NCI-H2107 treated with DMSO at 0.1 percent for 48 hours (cell line): ENCODE measurements around the gene P4HB.
"Not testable (repeated sequence)": the region's sequence is repeated elsewhere in the genome, so short reads cannot be mapped to it uniquely, and the experiment has no call there.

Experiments
- DNase-seq: peaks from one replicate; lab custom pipeline; 2025; ENCODE audit not compliant: unreplicated experiment; lab: John Stamatoyannopoulos, UW

Gene P4HB

GRCh38 chr17:81846743-81847689 lies 13.3 kb downstream of the P4HB start:
- DNase-seq, result no peak

- no peak for DNase-seq
These were observed 14.2 kb downstream of the P4HB start for GRCh38 chr17:81845881-81846742.

GRCh38 chr17:81845361-81845760 lies 15.0 kb downstream of the P4HB start:
- no peak for DNase-seq

GRCh38 chr17:81844887-81845286 lies 15.4 kb downstream of the P4HB start:
- DNase-seq, result no peak

GRCh38 chr17:81844327-81844851 lies 15.9 kb downstream of the P4HB start:
- no peak for DNase-seq

GRCh38 chr17:81843713-81844326 lies 16.5 kb downstream of the P4HB start:
- no peak for DNase-seq

- DNase-seq, result no peak
These were observed 17.4 kb downstream of the P4HB start for GRCh38 chr17:81842725-81843504.

GRCh38 chr17:81842378-81842724 lies 18.0 kb downstream of the P4HB start:
- no peak for DNase-seq

GRCh38 chr17:81841866-81842265 lies 18.5 kb downstream of the P4HB start:
- DNase-seq, result no peak

GRCh38 chr17:81840826-81841778 lies 19.2 kb downstream of the P4HB start:
- DNase-seq, result no peak

GRCh38 chr17:81840059-81840458 lies 20.3 kb downstream of the P4HB start:
- not testable (repeated sequence) for DNase-seq

GRCh38 chr17:81839301-81839700 lies 21.0 kb downstream of the P4HB start:
- no peak for DNase-seq

GRCh38 chr17:81838753-81839255 lies 21.5 kb downstream of the P4HB start:
- DNase-seq, result no peak

GRCh38 chr17:81837641-81838040 lies 22.7 kb downstream of the P4HB start:
- DNase-seq, result no peak

GRCh38 chr17:81834831-81835267 lies 25.5 kb downstream of the P4HB start, which contains the start of gene PPP1R27:
TSS of gene PPP1R27 (minus strand) at chr17:81835050. CDS start at chr17:81834953, 97 bp downstream.
- DNase-seq, result no peak

GRCh38 chr17:81833921-81834830 lies 26.2 kb downstream of the P4HB start:
- no peak for DNase-seq

- peak; percentile 50 for DNase-seq
These were observed 27.0 kb downstream of the P4HB start, which contains the start of gene MCRIP1 for GRCh38 chr17:81833160-81833920. TSS of gene MCRIP1 (minus strand) at chr17:81833291. CDS start at chr17:81824506, 8,785 bp downstream.
